Liver (tissue), 3 donors: ENCODE measurements around the gene SLC6A3.

Source experiments
- CTCF ChIP-seq: fragments of 150-350 bp; IDR thresholded peaks from 2 replicates; pipeline ENCODE4 v1.5.1; 2017; ENCODE audit warnings: improper control_type of control experiment, low read depth, low read length; ENCODE audit not compliant: missing input control
- GABPA ChIP-seq, 2 donors: IDR thresholded peaks in 1 of 2; conservative IDR thresholded peaks in 1 of 2; 2 replicates each; pipeline ENCODE4 v1.6.1; 2016; ENCODE audit warnings: antibody characterized with exemption in 2 of 2, mild to moderate bottlenecking in 1 of 2, moderate library complexity in 1 of 2
- HNF4G ChIP-seq: IDR thresholded peaks from 2 replicates; pipeline ENCODE4 v1.6.1; 2016; ENCODE audit warnings: antibody characterized with exemption
- JUND ChIP-seq, 2 donors: IDR thresholded peaks; 2 replicates each; pipeline ENCODE4 v1.6.1; 2016; ENCODE audit warnings: antibody characterized with exemption in 2 of 2
- RAD21 ChIP-seq, 2 donors: IDR thresholded peaks; 2 replicates each; pipeline ENCODE4 v1.6.1; 2016; ENCODE audit warnings: antibody characterized with exemption in 2 of 2, mild to moderate bottlenecking in 2 of 2
- REST ChIP-seq: IDR thresholded peaks from 2 replicates; pipeline ENCODE4 v1.6.1; 2016; ENCODE audit warnings: antibody characterized with exemption, mild to moderate bottlenecking
- SP1 ChIP-seq: IDR thresholded peaks from 2 replicates; pipeline ENCODE4 v1.6.1; 2018; ENCODE audit warnings: antibody characterized with exemption, mild to moderate bottlenecking
- TAF1 ChIP-seq: conservative IDR thresholded peaks from 2 replicates; pipeline ENCODE4 v1.6.1; 2016; ENCODE audit warnings: antibody characterized with exemption, mild to moderate bottlenecking
- YY1 ChIP-seq: IDR thresholded peaks from 2 replicates; pipeline ENCODE4 v1.6.1; 2016; ENCODE audit warnings: antibody characterized with exemption, mild to moderate bottlenecking
- donor health status: healthy.
- donor health status: healthy.

- no peak for TF ChIP-seq CTCF
- no peak for TF ChIP-seq RAD21 (IDR thresholded peaks at IDR 0.05)
- TF ChIP-seq TAF1, result no peak
- no peak for TF ChIP-seq JUND (IDR thresholded peaks at IDR 0.05)
- no peak for TF ChIP-seq YY1
- no peak for TF ChIP-seq HNF4G
- no peak for TF ChIP-seq GABPA (IDR thresholded peaks at IDR 0.05 in 1 of 2, conservative IDR thresholded peaks at IDR 0.05 in 1 of 2)
- TF ChIP-seq REST, result no peak
- TF ChIP-seq SP1, result no peak
These were observed 56.8 kb downstream of the SLC6A3 start for GRCh38 chr5:1388383-1388967.
